ENCODE results near the gene DISP2.

The DISP2 gene

DNA sequence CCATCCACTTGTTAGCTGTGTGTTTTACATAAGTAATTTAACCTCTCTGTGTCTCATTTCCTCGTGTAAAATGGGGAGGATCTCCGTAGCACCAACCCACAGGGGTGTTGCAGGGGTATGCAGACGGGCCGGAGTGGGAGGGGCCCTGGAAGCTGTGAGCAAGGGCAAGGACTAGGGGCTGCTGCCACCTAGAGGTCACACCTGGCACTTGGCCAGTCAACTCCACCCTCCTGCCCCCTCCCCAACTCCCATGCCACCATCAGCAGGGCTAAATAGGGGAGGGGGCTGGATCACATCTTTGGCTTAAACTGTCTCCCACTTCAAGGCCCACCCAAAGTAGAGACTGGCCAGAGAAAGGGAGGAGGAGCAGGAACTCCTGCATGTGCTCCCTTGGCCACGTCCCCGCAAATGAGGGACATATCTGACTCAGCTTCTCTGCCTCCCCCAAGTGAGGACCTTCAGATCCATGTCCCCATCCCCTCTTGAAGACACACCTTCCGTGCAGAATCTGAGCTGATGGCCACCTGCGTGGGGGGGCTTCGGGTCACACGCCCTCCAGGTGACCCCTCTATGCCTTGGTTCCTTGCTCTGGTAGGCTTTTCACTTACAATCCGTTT lies 19.9 kb upstream of the DISP2 start:
- Histone ChIP-seq H3K4me1 (ENCODE audit: control insufficient read depth in 1 of 2, insufficient read depth in 2 of 2, low read length in 2 of 2) (peaks cover 51 to 89% of the 10 kb centered on the region in 2 donors), H3K27me3 (ENCODE audit: low read depth, low read length) (no peaks in the 10 kb centered on the region), H3K27ac (ENCODE audit: low read length) (peak overlapping the region; percentile 93), H3K4me3 (ENCODE audit: low read depth in 1 of 2, low read length in 2 of 2) (peak overlapping the region; percentile 54 to 56), H3K9me3 (ENCODE audit: control insufficient read depth in 1 of 2, low read length in 2 of 2) (no peaks in the 10 kb centered on the region), H3K36me3 (ENCODE audit: control insufficient read depth in 1 of 2, insufficient read depth in 2 of 2, low read length in 2 of 2) (peaks cover 0 to 18% of the 10 kb centered on the region in 2 donors)

DNA sequence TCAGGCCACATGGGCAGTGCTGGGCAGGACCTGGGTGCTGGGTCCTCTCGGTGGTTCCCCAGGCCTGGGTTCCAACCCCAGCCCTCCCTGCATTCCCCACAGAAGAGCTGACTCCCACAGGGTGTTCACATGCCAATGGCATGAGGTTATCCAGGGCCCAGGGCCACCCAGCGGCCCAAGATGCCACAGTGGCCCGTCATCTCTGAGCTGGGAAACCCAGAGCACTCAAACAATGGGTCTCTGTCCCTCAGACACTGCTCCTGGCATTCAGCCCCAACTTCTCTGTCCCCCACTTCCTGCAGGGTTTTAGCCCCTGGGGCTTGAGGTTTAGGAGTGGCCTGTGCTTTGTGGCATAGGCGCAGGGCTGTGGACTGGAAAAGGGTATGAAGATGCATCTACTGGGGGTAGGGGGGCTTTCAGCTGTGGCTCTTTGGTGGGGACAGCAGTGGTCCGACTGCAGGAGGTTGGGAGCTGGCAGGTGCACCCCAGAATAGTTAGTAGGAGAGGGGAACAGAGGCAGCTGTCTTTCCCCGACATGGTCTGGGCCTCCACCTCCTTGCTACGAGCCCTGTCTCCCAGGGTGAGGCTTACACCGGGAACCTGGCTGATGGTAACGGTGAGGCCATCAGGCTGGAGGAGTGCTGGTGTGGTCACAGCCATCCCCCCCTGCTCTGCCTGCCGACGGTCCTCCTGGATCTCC lies 18.9 kb upstream of the DISP2 start:
- H3K27ac ChIP-seq (ENCODE audit: low read length) = peak overlapping the region; percentile 93
- peak overlapping the region; percentile 54 to 56 for H3K4me3 ChIP-seq (ENCODE audit: low read depth in 1 of 2, low read length in 2 of 2)
- H3K36me3 ChIP-seq (ENCODE audit: control insufficient read depth in 1 of 2, insufficient read depth in 2 of 2, low read length in 2 of 2) = peaks cover 0 to 18% of the 10 kb centered on the region in 2 donors
- H3K9me3 ChIP-seq (ENCODE audit: control insufficient read depth in 1 of 2, low read length in 2 of 2) = no peaks in the 10 kb centered on the region
- H3K4me1 ChIP-seq (ENCODE audit: control insufficient read depth in 1 of 2, insufficient read depth in 2 of 2, low read length in 2 of 2) = peaks cover 54 to 92% of the 10 kb centered on the region in 2 donors
- no peaks in the 10 kb centered on the region for H3K27me3 ChIP-seq (ENCODE audit: low read depth, low read length)

DNA sequence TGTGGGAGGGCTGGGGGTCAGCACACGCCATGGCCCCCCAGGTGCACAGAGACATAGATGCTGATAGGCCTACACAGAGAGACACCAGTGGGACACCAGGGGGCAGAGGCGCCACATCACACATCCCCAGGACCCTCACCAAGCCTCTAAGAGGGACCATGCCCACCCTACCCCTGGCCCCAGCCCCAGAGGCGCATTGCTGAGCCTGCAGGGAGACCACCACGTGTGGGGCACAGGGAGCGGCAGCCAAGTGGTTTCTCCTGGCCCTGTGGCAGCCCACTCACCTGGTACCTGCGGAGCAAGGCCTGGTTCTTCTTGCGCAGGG lies 18.4 kb upstream of the DISP2 start:
- H3K4me3 ChIP-seq (ENCODE audit: low read depth in 1 of 2, low read length in 2 of 2) = peak overlapping the region; percentile 54 to 56
- no peaks in the 10 kb centered on the region for H3K27me3 ChIP-seq (ENCODE audit: low read depth, low read length)
- H3K36me3 ChIP-seq (ENCODE audit: control insufficient read depth in 1 of 2, insufficient read depth in 2 of 2, low read length in 2 of 2) = peaks cover 0 to 18% of the 10 kb centered on the region in 2 donors
- peaks cover 51 to 92% of the 10 kb centered on the region in 2 donors for H3K4me1 ChIP-seq (ENCODE audit: control insufficient read depth in 1 of 2, insufficient read depth in 2 of 2, low read length in 2 of 2)
- H3K27ac ChIP-seq (ENCODE audit: low read length) = peak overlapping the region; percentile 93
- H3K9me3 ChIP-seq (ENCODE audit: control insufficient read depth in 1 of 2, low read length in 2 of 2) = no peaks in the 10 kb centered on the region

DNA sequence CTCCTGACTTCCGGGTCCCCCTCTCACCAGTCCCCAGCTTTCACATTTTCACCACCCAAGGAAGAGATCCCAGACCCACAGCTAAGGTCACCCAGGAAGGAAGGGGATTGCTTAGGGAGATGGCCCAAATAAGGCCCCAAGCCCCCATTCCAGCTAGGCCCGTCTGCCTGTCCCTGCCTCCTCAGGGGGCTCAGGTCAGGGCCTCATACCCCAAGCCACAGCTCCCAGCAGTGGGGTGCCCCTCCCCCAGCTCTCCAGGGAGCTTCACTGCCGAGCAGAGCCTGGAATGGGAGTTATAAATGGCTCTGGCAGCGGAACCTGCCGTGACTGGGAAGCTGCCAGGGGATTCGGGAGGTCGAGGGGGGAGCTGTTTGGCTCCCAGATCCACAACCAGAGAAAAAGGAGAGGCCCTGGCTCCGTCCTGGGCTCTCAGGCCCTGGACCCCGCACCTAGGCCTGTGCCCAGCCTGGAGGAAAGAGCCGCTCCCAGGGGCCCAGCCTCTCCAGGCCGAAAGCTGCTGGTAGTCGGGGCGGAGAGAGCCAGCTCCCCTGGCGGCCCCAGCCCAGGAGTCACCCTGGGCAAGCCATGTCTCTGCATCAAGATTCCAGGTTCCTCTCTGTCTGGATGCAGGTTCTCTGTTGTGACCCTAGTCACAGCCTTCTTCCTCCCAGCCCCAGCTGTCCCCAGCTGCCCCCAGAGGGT lies 17.8 kb upstream of the DISP2 start:
- Histone ChIP-seq H3K9me3 (ENCODE audit: control insufficient read depth in 1 of 2, low read length in 2 of 2) (no peaks in the 10 kb centered on the region), H3K4me1 (ENCODE audit: control insufficient read depth in 1 of 2, insufficient read depth in 2 of 2, low read length in 2 of 2) (peaks cover 47 to 91% of the 10 kb centered on the region in 2 donors), H3K27me3 (ENCODE audit: low read depth, low read length) (no peaks in the 10 kb centered on the region), H3K27ac (ENCODE audit: low read length) (peak overlapping the region; percentile 93), H3K36me3 (ENCODE audit: control insufficient read depth in 1 of 2, insufficient read depth in 2 of 2, low read length in 2 of 2) (peaks cover 0 to 15% of the 10 kb centered on the region in 2 donors), H3K4me3 (ENCODE audit: low read depth in 1 of 2, low read length in 2 of 2) (peak overlapping the region; percentile 54 to 56)

DNA sequence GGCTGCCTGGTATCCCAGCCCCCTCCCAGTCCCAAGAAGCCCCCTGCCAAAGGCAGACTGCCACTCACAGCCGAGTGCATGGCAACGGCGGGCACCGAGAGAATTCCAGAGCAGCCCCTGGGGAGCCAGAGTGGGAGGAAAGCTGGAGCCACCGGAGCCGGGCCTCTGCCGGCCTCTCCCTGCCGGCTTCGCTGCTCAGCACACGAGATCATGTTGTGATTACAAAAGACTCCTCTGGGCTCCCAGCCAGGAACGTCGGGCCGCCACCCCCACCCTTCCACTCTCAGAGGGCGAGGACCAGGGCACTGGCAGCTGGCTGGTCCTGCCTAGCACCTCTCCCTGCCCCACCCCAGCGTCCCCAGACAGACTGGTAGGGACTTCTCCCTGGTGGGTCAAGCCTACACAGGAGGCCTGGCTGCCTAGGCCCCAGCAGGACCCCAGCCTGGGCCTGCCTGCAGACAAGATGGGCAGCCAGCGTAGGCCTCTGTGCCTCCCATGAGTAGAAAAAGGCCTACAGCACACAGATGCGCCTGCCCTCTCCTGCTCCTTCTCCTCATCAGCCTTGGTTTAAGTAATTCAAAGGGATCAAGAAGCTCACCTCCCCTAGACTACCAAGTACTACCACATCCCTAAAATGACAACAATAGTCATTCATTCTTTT lies 17.1 kb upstream of the DISP2 start, which contains the start of gene CCDC9B:
Gene CCDC9B (minus strand): TSS at position 200 of the 661 bp plus-strand sequence. CDS start 120 bp downstream, at position 80.
- Histone ChIP-seq H3K4me1 (ENCODE audit: control insufficient read depth in 1 of 2, insufficient read depth in 2 of 2, low read length in 2 of 2) (peaks cover 47 to 84% of the 10 kb centered on the region in 2 donors), H3K36me3 (ENCODE audit: control insufficient read depth in 1 of 2, insufficient read depth in 2 of 2, low read length in 2 of 2) (peaks cover 0 to 8% of the 10 kb centered on the region in 2 donors), H3K27me3 (ENCODE audit: low read depth, low read length) (no peaks in the 10 kb centered on the region), H3K27ac (ENCODE audit: low read length) (peak within 1 kb of the TSS; percentile 93), H3K9me3 (ENCODE audit: control insufficient read depth in 1 of 2, low read length in 2 of 2) (no peaks in the 10 kb centered on the region), H3K4me3 (ENCODE audit: low read depth in 1 of 2, low read length in 2 of 2) (peak within 1 kb of the TSS; percentile 54 to 56)

DNA sequence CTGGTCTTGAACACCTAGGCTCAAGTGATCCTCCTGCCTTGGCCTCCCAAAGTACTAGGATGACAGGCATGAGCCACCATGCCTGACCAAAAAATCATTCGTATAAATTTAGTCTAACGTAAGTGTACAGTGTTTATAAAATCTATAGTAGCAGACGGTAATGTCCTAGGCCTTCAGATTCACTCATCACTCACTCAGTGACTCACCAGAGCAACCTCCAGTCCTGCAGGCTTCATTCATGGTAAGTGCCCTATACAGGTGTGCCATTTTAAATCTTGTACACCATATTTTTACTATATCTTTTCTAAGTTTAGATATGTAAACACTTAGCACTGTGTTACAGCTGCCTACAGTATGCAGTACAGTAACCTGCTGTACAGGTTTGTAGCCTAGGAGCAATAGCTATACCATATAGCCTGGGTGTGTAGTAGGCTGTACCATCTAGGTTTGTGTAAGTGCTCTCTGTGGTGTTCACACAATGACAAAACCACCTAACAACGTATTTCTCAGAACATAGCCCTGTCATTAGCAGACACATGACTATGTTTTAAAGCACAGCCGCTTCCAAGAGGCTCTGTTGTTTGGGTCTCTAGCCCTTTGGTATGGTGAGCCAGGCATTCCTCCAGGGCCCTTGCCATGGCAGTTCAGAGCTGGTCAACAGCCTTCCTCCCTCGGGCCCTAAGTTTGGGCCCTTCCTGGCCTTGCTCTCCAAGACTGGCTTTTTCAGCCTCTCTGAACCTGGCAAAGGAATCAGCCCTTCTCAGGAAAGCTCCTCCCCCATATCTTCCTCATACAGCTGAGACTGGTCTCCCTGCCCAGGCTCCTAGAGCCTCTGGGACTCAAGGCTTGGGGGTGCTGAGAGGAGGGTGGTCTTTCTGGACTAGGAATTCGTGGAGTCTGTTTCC lies 15.4 kb upstream of the DISP2 start:
- no peaks in the 10 kb centered on the region for H3K9me3 ChIP-seq (ENCODE audit: control insufficient read depth in 1 of 2, low read length in 2 of 2)
- no peak overlapping the region for H3K4me3 ChIP-seq (ENCODE audit: low read depth in 1 of 2, low read length in 2 of 2)
- no peaks in the 10 kb centered on the region for H3K27me3 ChIP-seq (ENCODE audit: low read depth, low read length)
- H3K4me1 ChIP-seq (ENCODE audit: control insufficient read depth in 1 of 2, insufficient read depth in 2 of 2, low read length in 2 of 2) = peaks cover 38 to 67% of the 10 kb centered on the region in 2 donors
- peaks cover 0 to 5% of the 10 kb centered on the region in 2 donors for H3K36me3 ChIP-seq (ENCODE audit: control insufficient read depth in 1 of 2, insufficient read depth in 2 of 2, low read length in 2 of 2)
- peak overlapping the region; percentile 60 for H3K27ac ChIP-seq (ENCODE audit: low read length)

DNA sequence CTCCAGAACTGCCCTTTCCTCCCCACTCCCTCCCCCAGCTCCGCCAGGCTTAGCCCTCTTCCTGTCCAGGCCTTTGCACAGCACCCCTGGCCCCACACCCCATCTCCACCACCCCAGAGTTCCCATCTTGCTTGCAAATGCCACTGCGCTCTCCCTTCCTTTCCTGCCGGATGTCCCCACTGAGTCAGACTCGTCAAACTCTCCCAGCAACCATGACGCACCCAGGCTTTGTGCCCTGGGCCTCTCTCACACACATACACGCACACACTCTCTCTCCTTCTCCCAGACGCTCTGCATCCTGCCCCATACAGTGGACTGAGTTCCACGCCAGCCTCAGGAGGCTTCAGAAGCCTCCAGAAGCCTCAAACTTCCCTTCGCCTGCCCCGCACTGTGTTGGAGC lies 14.5 kb upstream of the DISP2 start:
- Histone ChIP-seq H3K4me3 (ENCODE audit: low read depth in 1 of 2, low read length in 2 of 2) (no peak overlapping the region), H3K36me3 (ENCODE audit: control insufficient read depth in 1 of 2, insufficient read depth in 2 of 2, low read length in 2 of 2) (peaks cover 0 to 5% of the 10 kb centered on the region in 2 donors), H3K9me3 (ENCODE audit: control insufficient read depth in 1 of 2, low read length in 2 of 2) (no peaks in the 10 kb centered on the region), H3K27me3 (ENCODE audit: low read depth, low read length) (no peaks in the 10 kb centered on the region), H3K27ac (ENCODE audit: low read length) (peak overlapping the region; percentile 60), H3K4me1 (ENCODE audit: control insufficient read depth in 1 of 2, insufficient read depth in 2 of 2, low read length in 2 of 2) (peaks cover 30 to 58% of the 10 kb centered on the region in 2 donors)

DNA sequence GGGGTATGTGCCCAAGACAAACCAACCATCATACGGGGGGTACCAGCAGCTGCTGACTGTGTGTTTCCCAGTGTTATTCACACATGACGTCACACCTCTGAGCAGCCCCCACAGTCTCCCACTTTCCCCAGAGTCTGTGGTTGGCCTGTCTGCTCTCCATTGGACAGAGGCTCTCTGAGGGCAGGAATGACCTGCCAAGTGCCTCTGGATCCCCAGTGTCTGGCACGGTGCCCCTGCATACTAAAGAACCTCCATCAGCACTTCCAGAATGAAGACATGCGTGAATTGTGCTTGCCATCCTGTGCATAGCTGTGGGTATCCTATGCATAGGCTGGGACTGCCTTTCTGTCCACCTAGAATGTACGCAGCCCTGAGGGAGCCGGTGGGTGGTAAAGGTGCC lies 13.8 kb upstream of the DISP2 start:
- Histone ChIP-seq H3K4me1 (ENCODE audit: control insufficient read depth in 1 of 2, insufficient read depth in 2 of 2, low read length in 2 of 2) (peaks cover 27 to 51% of the 10 kb centered on the region in 2 donors), H3K36me3 (ENCODE audit: control insufficient read depth in 1 of 2, insufficient read depth in 2 of 2, low read length in 2 of 2) (peaks cover 0 to 5% of the 10 kb centered on the region in 2 donors), H3K27me3 (ENCODE audit: low read depth, low read length) (no peaks in the 10 kb centered on the region), H3K27ac (ENCODE audit: low read length) (peak overlapping the region; percentile 5), H3K4me3 (ENCODE audit: low read depth in 1 of 2, low read length in 2 of 2) (no peak overlapping the region), H3K9me3 (ENCODE audit: control insufficient read depth in 1 of 2, low read length in 2 of 2) (no peaks in the 10 kb centered on the region)

DNA sequence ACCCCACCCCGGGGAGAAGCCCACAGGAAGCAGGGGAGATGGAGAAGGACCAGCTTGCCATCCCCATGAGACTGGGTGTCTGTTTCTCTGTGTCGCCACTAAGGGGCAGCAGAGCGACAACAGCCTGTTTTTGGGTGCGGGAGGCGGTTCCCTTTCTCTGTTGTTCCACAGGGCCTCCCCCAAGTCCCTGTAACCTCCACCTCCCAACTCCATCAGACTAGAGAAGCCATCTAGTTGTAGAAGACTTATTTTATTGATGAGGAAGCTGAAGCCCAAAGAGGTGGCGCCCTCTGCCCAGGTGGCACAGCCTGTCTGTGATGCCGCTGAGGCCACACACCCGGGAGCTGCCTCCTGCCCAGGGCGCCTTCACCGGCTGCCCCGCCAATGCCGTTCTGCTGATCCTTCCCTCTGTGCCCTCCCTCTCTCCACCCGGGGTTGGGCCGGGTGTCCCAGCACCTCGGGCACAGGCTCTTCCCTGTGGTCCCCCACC lies 13.3 kb upstream of the DISP2 start:
- H3K4me3 ChIP-seq (ENCODE audit: low read depth in 1 of 2, low read length in 2 of 2) = no peak overlapping the region
- no peaks in the 10 kb centered on the region for H3K9me3 ChIP-seq (ENCODE audit: control insufficient read depth in 1 of 2, low read length in 2 of 2)
- H3K4me1 ChIP-seq (ENCODE audit: control insufficient read depth in 1 of 2, insufficient read depth in 2 of 2, low read length in 2 of 2) = peaks cover 22 to 46% of the 10 kb centered on the region in 2 donors
- no peak overlapping the region for H3K27ac ChIP-seq (ENCODE audit: low read length)
- no peaks in the 10 kb centered on the region for H3K27me3 ChIP-seq (ENCODE audit: low read depth, low read length)
- H3K36me3 ChIP-seq (ENCODE audit: control insufficient read depth in 1 of 2, insufficient read depth in 2 of 2, low read length in 2 of 2) = peaks cover 0 to 5% of the 10 kb centered on the region in 2 donors

DNA sequence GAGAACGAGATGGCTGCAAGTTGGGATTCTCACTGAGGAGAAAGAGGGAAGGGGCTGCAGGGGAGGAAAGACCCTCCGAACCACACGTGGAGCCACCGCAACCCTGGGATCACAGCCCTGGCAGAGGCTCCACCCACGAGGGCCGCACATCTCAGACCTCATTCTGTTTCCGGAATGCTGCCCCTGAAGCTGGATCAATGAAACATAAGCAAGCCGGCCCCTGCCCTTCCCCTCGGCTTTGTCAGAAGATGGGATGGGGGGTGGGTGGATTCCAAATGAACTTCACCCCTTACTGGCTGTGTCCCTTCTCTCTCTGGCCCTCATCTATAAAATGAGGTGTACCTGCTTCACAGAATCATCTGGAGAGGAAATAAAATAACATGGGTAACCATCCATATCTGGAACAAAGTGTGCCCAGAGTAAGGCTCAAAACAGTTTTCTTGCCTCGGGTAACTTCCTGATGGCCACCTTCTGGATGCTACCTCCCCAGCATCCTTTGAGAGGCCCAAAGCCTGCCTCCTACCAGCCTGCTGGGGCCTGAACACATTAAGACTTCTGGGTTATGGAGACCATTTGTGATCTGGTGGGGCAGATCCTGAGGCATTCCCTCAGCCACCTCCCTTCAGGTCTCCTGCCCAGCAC lies 12.7 kb upstream of the DISP2 start:
- H3K9me3 ChIP-seq (ENCODE audit: control insufficient read depth in 1 of 2, low read length in 2 of 2) = no peaks in the 10 kb centered on the region
- H3K27ac ChIP-seq (ENCODE audit: low read length) = peak overlapping the region; percentile 86
- no peaks in the 10 kb centered on the region for H3K27me3 ChIP-seq (ENCODE audit: low read depth, low read length)
- peaks cover 0 to 3% of the 10 kb centered on the region in 2 donors for H3K36me3 ChIP-seq (ENCODE audit: control insufficient read depth in 1 of 2, insufficient read depth in 2 of 2, low read length in 2 of 2)
- peaks cover 15 to 40% of the 10 kb centered on the region in 2 donors for H3K4me1 ChIP-seq (ENCODE audit: control insufficient read depth in 1 of 2, insufficient read depth in 2 of 2, low read length in 2 of 2)
- no peak overlapping the region for H3K4me3 ChIP-seq (ENCODE audit: low read depth in 1 of 2, low read length in 2 of 2)

Data from muscle layer of duodenum (tissue), 2 donors.